HepG2 (cell line): ENCODE measurements around the gene SYNJ2. TPM values are rescaled to one million over a fixed set of nuclear protein-coding genes. Genes with fewer than 3 reads are reported as not detected.
A peak's percentile ranks its signal among the peaks of the same experiment; 100 is the strongest.

ENCODE experiments used
- ATAC-seq: fragments of 200-7000 bp; cut with Tn5 transposase; 3 replicates; pipeline ENCODE4 v1.9.1; 2020; ENCODE audit warnings: mild to moderate bottlenecking, moderate library complexity
- BruUV-seq: library from RNA; stranded (reverse); fragments of 400-500 nt; replicated peaks from 2 replicates; lab custom pipeline; 2021; lab: Mats Ljungman, UMichigan
- CTCF ChIA-PET: fragments of 300-600 bp; formaldehyde crosslinking; extraction: SDS; loops from one replicate; lab custom pipeline; 2021; ENCODE audit warnings: low total read pairs, inconsistent platforms, low intra/inter-chr PET ratio; lab: Yijun Ruan, JAX
- POLR2A ChIA-PET: fragments of 350-600 bp; sonication (Branson Sonifier 250); formaldehyde crosslinking; loops from one replicate; lab custom pipeline; 2020; ENCODE audit warnings: antibody characterized with exemption, inconsistent platforms; lab: Yijun Ruan, JAX
- DNase-seq: peaks from one replicate; pipeline ENCODE4 v3.0.0-alpha.2; 2015; ENCODE audit warnings: low spot score
- FAIRE-seq: peaks from 3 replicates; lab custom pipeline; 2011; peaks lifted over from hg19 to GRCh38; lab: Jason Lieb, UNC
- H2AFZ ChIP-seq: one replicate; pipeline ENCODE4 v1.6.1; 2011; ENCODE audit warnings: low read length, inconsistent platforms
- H3K27ac ChIP-seq: fragments of 300-600 bp; 3 replicates; pipeline ENCODE4 v1.8.0; 2011; ENCODE audit warnings: mixed run types, mild to moderate bottlenecking, mixed read lengths, low read length, inconsistent platforms; ENCODE audit not compliant: insufficient read depth; ENCODE audit errors: extremely low read length
- H3K27me3 ChIP-seq, 2 experiments: fragments of 200-600 bp in 1 of 2; 2 replicates in 1 of 2; 3 replicates in 1 of 2; pipeline versions ENCODE4 v1.6.0 to v1.8.0; 2011; ENCODE audit warnings: low read length in 2 of 2, mild to moderate bottlenecking in 2 of 2, moderate library complexity in 2 of 2, inconsistent platforms in 1 of 2; ENCODE audit not compliant: insufficient read depth in 2 of 2, control insufficient read depth in 1 of 2
- H3K36me3 ChIP-seq, 2 experiments: fragments of 200-600 bp in 1 of 2; replicated peaks in 1 of 2; 2 replicates in 1 of 2; 3 replicates in 1 of 2; pipeline versions ENCODE4 v1.5.1 to v1.8.0; 2011; ENCODE audit warnings: low read length in 2 of 2, inconsistent platforms in 1 of 2; ENCODE audit not compliant: insufficient read depth in 2 of 2, control insufficient read depth in 1 of 2
- H3K4me1 ChIP-seq: 2 replicates; pipeline ENCODE4 v1.5.1; 2012; ENCODE audit warnings: low read length, inconsistent platforms; ENCODE audit not compliant: insufficient read depth
- H3K4me2 ChIP-seq: 2 replicates; pipeline ENCODE4 v1.6.0; 2011; ENCODE audit warnings: low read depth, low read length, inconsistent platforms
- H3K4me3 ChIP-seq, 3 experiments: fragments of 200-600 bp in 1 of 3; sonication (generic), shearing (Covaris generic) in 1 of 3; replicated peaks in 1 of 3; 2 replicates each; pipeline ENCODE4 v1.5.1; 2011 to 2016; ENCODE audit warnings: low read length in 3 of 3, inconsistent platforms in 2 of 3, low read depth in 2 of 3, mild to moderate bottlenecking in 2 of 3, control low read depth in 1 of 3, mixed read lengths in 1 of 3; ENCODE audit not compliant: insufficient read depth in 1 of 3
- H3K79me2 ChIP-seq: one replicate; pipeline ENCODE4 v1.6.1; 2011; ENCODE audit warnings: low read length, inconsistent platforms; ENCODE audit not compliant: insufficient read depth
- H3K9ac ChIP-seq: 2 replicates; pipeline ENCODE4 v1.6.0; 2011; ENCODE audit warnings: mild to moderate bottlenecking, low read depth, low read length, inconsistent platforms; ENCODE audit not compliant: insufficient read depth
- H3K9me3 ChIP-seq: 2 replicates; pipeline ENCODE4 v1.5.1; 2012; ENCODE audit warnings: mild to moderate bottlenecking, low read length
- H4K20me1 ChIP-seq: 2 replicates; pipeline ENCODE4 v1.6.0; 2011; ENCODE audit warnings: inconsistent platforms, mild to moderate bottlenecking, low read length, moderate library complexity; ENCODE audit not compliant: insufficient read depth
- AKAP8 ChIP-seq: sonication (generic); formaldehyde crosslinking; IDR thresholded peaks from 2 replicates; pipeline ENCODE4 v1.5.1; 2020; ENCODE audit warnings: mild to moderate bottlenecking, missing genetic modification reagents
- CSRNP2 ChIP-seq: sonication (generic); formaldehyde crosslinking; conservative IDR thresholded peaks from 2 replicates; pipeline ENCODE4 v1.8.0; 2022; ENCODE audit warnings: low read depth, missing genetic modification reagents
- KDM2A ChIP-seq: sonication (generic); formaldehyde crosslinking; IDR thresholded peaks from 2 replicates; pipeline ENCODE4 v1.4.0; 2020; ENCODE audit warnings: low read depth, missing genetic modification reagents, borderline replicate concordance
- ONECUT2 ChIP-seq: sonication (generic); formaldehyde crosslinking; IDR thresholded peaks from 2 replicates; pipeline ENCODE4 v1.4.0; 2020; ENCODE audit warnings: missing genetic modification reagents
- RAD21 ChIP-seq: fragments of 450-650 bp; formaldehyde crosslinking; IDR thresholded peaks from 2 replicates; pipeline ENCODE4 v1.5.0; 2020; ENCODE audit warnings: mild to moderate bottlenecking
- SP5 ChIP-seq: IDR thresholded peaks from 2 replicates; pipeline ENCODE4 v1.6.1; 2016; ENCODE audit warnings: low read depth, borderline replicate concordance
- SYNCRIP ChIP-seq: fragments of 200-400 bp; formaldehyde crosslinking; IDR thresholded peaks from 2 replicates; pipeline ENCODE4 v1.6.1; 2018; ENCODE audit warnings: mild to moderate bottlenecking, low read depth, low read length; ENCODE audit not compliant: insufficient read depth
- YY1 ChIP-seq: IDR thresholded peaks from 2 replicates; pipeline ENCODE4 v1.6.1; 2011; ENCODE audit warnings: low read length, low read depth, moderate library complexity, mild to moderate bottlenecking; ENCODE audit not compliant: insufficient read depth, insufficient replicate concordance
- ZFP90 ChIP-seq: sonication (generic); formaldehyde crosslinking; IDR thresholded peaks from 2 replicates; pipeline ENCODE4 v1.8.0; 2022; ENCODE audit warnings: missing genetic modification reagents, mild to moderate bottlenecking, inconsistent platforms, borderline replicate concordance
- ZNF253 ChIP-seq: sonication (generic); formaldehyde crosslinking; IDR thresholded peaks from 2 replicates; pipeline ENCODE4 v1.8.0; 2022; ENCODE audit warnings: mild to moderate bottlenecking, missing genetic modification reagents, borderline replicate concordance
- ZNF687 ChIP-seq: sonication (generic); formaldehyde crosslinking; IDR thresholded peaks from 2 replicates; pipeline ENCODE4 v1.5.1; 2020; ENCODE audit warnings: mild to moderate bottlenecking, missing genetic modification reagents, moderate library complexity
- ZNF7 ChIP-seq: IDR thresholded peaks from 2 replicates; pipeline ENCODE4 v1.6.1; 2016; ENCODE audit warnings: missing biosample characterization, missing genetic modification reagents
- WGBS: methylation state at CpG from one replicate; pipeline ENCODE4 v1.1.6; 2017; ENCODE audit warnings: low lambda C conversion rate; 5-methylcytosine and 5-hydroxymethylcytosine counted together
- in situ Hi-C: cut with HindIII; loops from 2 replicates; pipeline ENCODE4 v1.10.0; 2017; ENCODE audit warnings: low pct_unique_long_range_greater_than_20kb; ENCODE audit not compliant: extremely low pct_ligation_motif_present
- intact Hi-C: fragments of 100-400 bp; cut with micrococcal nuclease; formaldehyde crosslinking; loops from one replicate; pipeline ENCODE4 v1.10.0; 2022; ENCODE audit not compliant: unreplicated experiment
- polyA plus RNA-seq, 8 experiments: library from polyadenylated mRNA; depleted of rRNA in 3 of 8; stranded (reverse) in 7 of 8; unstranded in 1 of 8; fragments of >200 nt; fragmentation: Illumina TruSeq in 4 of 8; extraction: Trizol in 4 of 8; gene quantifications; 2 replicates each; pipeline versions ENCODE4 v1.2.1 to v1.2.3, GENCODE V29; 2011 to 2016; ENCODE audit warnings: low read depth in 4 of 8, missing spikeins in 1 of 8, mixed read lengths in 1 of 8; ENCODE audit not compliant: insufficient read depth in 1 of 8
- total RNA-seq, 5 experiments: library from RNA; depleted of rRNA; stranded (reverse); fragments of >200 nt; fragmentation: Illumina TruSeq; extraction: Trizol; gene quantifications; 2 replicates each; pipeline ENCODE4 v1.2.3, GENCODE V29; 2016; ENCODE audit warnings: low read depth in 1 of 5

The SYNJ2 gene
- total and polyA plus RNA-seq, 2 of the 13 experiments (the other 11 are each of a cell fraction or from before 2014, with no cell fraction given) = 39.1 to 57.6 TPM

GRCh38 chr6:158002951-158003853 lies 21.5 kb downstream of the SYNJ2 start (continued):
- TF ChIP-seq SP5 (no peak), ZNF687 (CRISPR knock-in tag) (peak; percentile 27), AKAP8 (0 out of 2 replicates have a peak, but pooled peaks have one; percentile 34)

- no peak overlapping the region for H3K4me3 ChIP-seq
- BruUV-seq = no TSS peak
- no peak overlapping the region for H2AFZ ChIP-seq
- intact Hi-C loops = no loop called here
- POLR2A ChIA-PET = interaction anchor here (1.0 to 1.8 kb wide), 4 partner anchors 7 to 37 kb away, joined by 3 to 10 read pairs (median 6); no protein-coding TSS in a partner anchor
- H3K27ac ChIP-seq = peak overlapping the region; percentile 28
- no peak for DNase-seq
- TF ChIP-seq ZNF7 (CRISPR knock-in tag) (peak; percentile 90), ZFP90 (CRISPR knock-in tag) (no peak), ZNF253 (no peak), YY1 (peak; percentile 12), ONECUT2 (CRISPR knock-in tag) (no peak), KDM2A (CRISPR knock-in tag) (no peak), CSRNP2 (CRISPR knock-in tag) (no peak), SYNCRIP (no peak), RAD21 (CRISPR knock-in tag) (0 out of 2 replicates have a peak, but pooled peaks have one; percentile 18)
- TF ChIP-seq, all 625 proteins: peak for 3
- Histone ChIP-seq H3K4me1 (peaks cover 99% of the 10 kb centered on the region), H3K9me3 (no peaks in the 10 kb centered on the region), H3K27me3 (no peaks in the 10 kb centered on the region), H3K4me2 (no peak overlapping the region), H3K79me2 (peaks cover 96% of the 10 kb centered on the region), H3K9ac (no peak overlapping the region), H4K20me1 (peaks cover 34% of the 10 kb centered on the region), H3K36me3 (peaks cover 28 to 45% of the 10 kb centered on the region in 2 experiments)
- 97% methylated on average over 10 of the region's 10 CpGs for WGBS
- ATAC-seq = no peak
- no peak for FAIRE-seq
- in situ Hi-C loops = no loop called here
- CTCF ChIA-PET = no interaction called here
These were observed 22.4 kb downstream of the SYNJ2 start for GRCh38 chr6:158003910-158004700.
